Endothelial cell of umbilical vein (primary cell): ENCODE measurements around the gene DHDH. TPM values are rescaled to one million over a fixed set of nuclear protein-coding genes. Genes with fewer than 3 reads are reported as not detected.
A peak's percentile ranks its signal among the peaks of the same experiment; 100 is the strongest.

Source experiments
- BruUV-seq: library from RNA; stranded (reverse); fragments of 400-500 nt; replicated peaks from 2 replicates; lab custom pipeline; 2021; lab: Mats Ljungman, UMichigan
- CTCF ChIA-PET: fragments of 300-600, 350-600 bp; sonication (Branson Sonifier 250); formaldehyde crosslinking; loops from one replicate; lab custom pipeline; 2021; ENCODE audit warnings: antibody characterized with exemption, inconsistent platforms; lab: Charles Lee
- POLR2A ChIA-PET: fragments of 300-600, 350-600 bp; sonication (Branson Sonifier 250); formaldehyde crosslinking; loops from one replicate; lab custom pipeline; 2021; ENCODE audit warnings: antibody characterized with exemption, inconsistent platforms; lab: Charles Lee
- DNase-seq: peaks from one replicate; pipeline ENCODE4 v3.0.0-alpha.2; 2011; ENCODE audit warnings: low read depth, low spot score
- FAIRE-seq: peaks from 2 replicates; lab custom pipeline; 2011; peaks lifted over from hg19 to GRCh38; lab: Jason Lieb, UNC
- H2AFZ ChIP-seq: 2 replicates; pipeline ENCODE4 v1.6.0; 2012; ENCODE audit warnings: low read depth, low read length, control low read depth, inconsistent platforms
- H3K27ac ChIP-seq: 2 replicates; pipeline ENCODE4 v1.5.1; 2011; ENCODE audit warnings: low read depth, mild to moderate bottlenecking, control low read depth, low read length, moderate library complexity; ENCODE audit not compliant: insufficient read depth
- H3K27me3 ChIP-seq, 2 experiments: 2 replicates each; pipeline versions ENCODE4 v1.6.0 to v1.6.1; 2011; ENCODE audit warnings: low read length in 2 of 2, mixed read lengths in 1 of 2; ENCODE audit not compliant: control insufficient read depth in 2 of 2, insufficient read depth in 2 of 2
- H3K36me3 ChIP-seq, 2 experiments: 2 replicates in 1 of 2; 3 replicates in 1 of 2; pipeline ENCODE4 v1.5.1; 2011; ENCODE audit warnings: low read length in 2 of 2, mild to moderate bottlenecking in 1 of 2, moderate library complexity in 1 of 2; ENCODE audit not compliant: control insufficient read depth in 2 of 2, insufficient read depth in 2 of 2; ENCODE audit errors: extremely low read depth in 1 of 2
- H3K4me1 ChIP-seq: 3 replicates; pipeline ENCODE4 v1.5.1; 2011; ENCODE audit warnings: mild to moderate bottlenecking, low read length; ENCODE audit not compliant: control insufficient read depth, insufficient read depth; ENCODE audit errors: extremely low read depth
- H3K4me2 ChIP-seq: 2 replicates; pipeline ENCODE4 v1.6.1; 2011; ENCODE audit warnings: low read length, control low read depth, mixed read lengths; ENCODE audit not compliant: insufficient read depth
- H3K4me3 ChIP-seq, 3 experiments: fragments of 200-600 bp in 1 of 3; sonication (generic), shearing (Covaris generic) in 1 of 3; replicated peaks in 1 of 3; 2 replicates each; pipeline ENCODE4 v1.5.1; 2011 to 2016; ENCODE audit warnings: control low read depth in 3 of 3, low read length in 3 of 3, mild to moderate bottlenecking in 2 of 3, inconsistent platforms in 1 of 3, low read depth in 1 of 3, moderate library complexity in 1 of 3; ENCODE audit not compliant: insufficient read depth in 1 of 3
- H3K79me2 ChIP-seq: 2 replicates; pipeline ENCODE4 v1.6.0; 2012; ENCODE audit warnings: low read length, inconsistent platforms; ENCODE audit not compliant: control insufficient read depth, insufficient read depth
- H3K9ac ChIP-seq: replicated peaks from 2 replicates; pipeline ENCODE3; 2011; ENCODE audit warnings: low read length, control low read depth; ENCODE audit not compliant: insufficient read depth; ENCODE audit errors: extremely low read depth
- H3K9me1 ChIP-seq: replicated peaks from 3 replicates; pipeline ENCODE4 v1.6.0; 2011; ENCODE audit warnings: mild to moderate bottlenecking, low read length; ENCODE audit not compliant: control insufficient read depth, insufficient read depth; ENCODE audit errors: extremely low read depth
- H3K9me3 ChIP-seq: replicated peaks from 2 replicates; pipeline ENCODE4 v1.5.1; 2012; ENCODE audit warnings: low read length, inconsistent platforms; ENCODE audit not compliant: control insufficient read depth, insufficient read depth
- H4K20me1 ChIP-seq: replicated peaks from 2 replicates; pipeline ENCODE3; 2011; ENCODE audit warnings: mild to moderate bottlenecking, low read length; ENCODE audit not compliant: control insufficient read depth, insufficient read depth; ENCODE audit errors: extremely low read depth
- EZH2 ChIP-seq: IDR thresholded peaks from 2 replicates; pipeline ENCODE4 v1.6.1; 2012; ENCODE audit warnings: borderline replicate concordance, low read depth, mild to moderate bottlenecking, moderate library complexity, low read length, inconsistent platforms; ENCODE audit not compliant: severe bottlenecking
- GATA2 ChIP-seq: IDR thresholded peaks from 2 replicates; pipeline ENCODE4 v1.7.0; 2011; ENCODE audit warnings: low read depth, mild to moderate bottlenecking, moderate library complexity, mixed read lengths, low read length; ENCODE audit not compliant: insufficient read length, insufficient read depth
- JUN ChIP-seq: IDR thresholded peaks from 2 replicates; pipeline ENCODE4 v1.6.1; 2011; ENCODE audit warnings: borderline replicate concordance, low read depth; ENCODE audit not compliant: insufficient read length, insufficient read depth
- POLR2A ChIP-seq: IDR thresholded peaks from 2 replicates; pipeline ENCODE4 v1.6.1; 2012; ENCODE audit warnings: low read depth, mild to moderate bottlenecking, control low read depth, low read length
- POLR2AphosphoS5 ChIP-seq: IDR thresholded peaks from 2 replicates; pipeline ENCODE4 v1.6.1; 2012; ENCODE audit warnings: low read depth, mild to moderate bottlenecking, control low read depth, low read length, moderate library complexity; ENCODE audit not compliant: insufficient read depth
- dilution Hi-C: fragments of 300-500 bp; cut with MboI; formaldehyde crosslinking; loops from one replicate; pipeline ENCODE4 v1.15.0; 2019; ENCODE audit warnings: low sequenced_read_pairs; ENCODE audit not compliant: extremely low pct_ligation_motif_present
- intact Hi-C: fragments of 100-400 bp; cut with micrococcal nuclease; formaldehyde crosslinking; loops from one replicate; pipeline ENCODE4 v1.10.0; 2022
- polyA plus RNA-seq, 4 experiments: library from polyadenylated mRNA; depleted of rRNA in 3 of 4; stranded (reverse) in 3 of 4; unstranded in 1 of 4; fragments of >200 nt; gene quantifications; 2 replicates each; pipeline versions ENCODE4 v1.2.1 to v1.2.3, GENCODE V29; 2011 to 2012; ENCODE audit warnings: missing spikeins in 1 of 4
- total RNA-seq: library from RNA; stranded (reverse); gene quantifications from 2 replicates; pipeline ENCODE4 v1.2.3, GENCODE V29; 2021
- TF ChIP-seq, protein P1 (sequence below): IDR thresholded peaks from 2 replicates; pipeline ENCODE4 v1.6.1; 2011; ENCODE audit not compliant: insufficient read depth, insufficient read length

The DHDH gene
- total and polyA plus RNA-seq, 2 donors (not counting 3 experiments of a cell fraction or from before 2014, with no cell fraction given), result not detected

DNA sequence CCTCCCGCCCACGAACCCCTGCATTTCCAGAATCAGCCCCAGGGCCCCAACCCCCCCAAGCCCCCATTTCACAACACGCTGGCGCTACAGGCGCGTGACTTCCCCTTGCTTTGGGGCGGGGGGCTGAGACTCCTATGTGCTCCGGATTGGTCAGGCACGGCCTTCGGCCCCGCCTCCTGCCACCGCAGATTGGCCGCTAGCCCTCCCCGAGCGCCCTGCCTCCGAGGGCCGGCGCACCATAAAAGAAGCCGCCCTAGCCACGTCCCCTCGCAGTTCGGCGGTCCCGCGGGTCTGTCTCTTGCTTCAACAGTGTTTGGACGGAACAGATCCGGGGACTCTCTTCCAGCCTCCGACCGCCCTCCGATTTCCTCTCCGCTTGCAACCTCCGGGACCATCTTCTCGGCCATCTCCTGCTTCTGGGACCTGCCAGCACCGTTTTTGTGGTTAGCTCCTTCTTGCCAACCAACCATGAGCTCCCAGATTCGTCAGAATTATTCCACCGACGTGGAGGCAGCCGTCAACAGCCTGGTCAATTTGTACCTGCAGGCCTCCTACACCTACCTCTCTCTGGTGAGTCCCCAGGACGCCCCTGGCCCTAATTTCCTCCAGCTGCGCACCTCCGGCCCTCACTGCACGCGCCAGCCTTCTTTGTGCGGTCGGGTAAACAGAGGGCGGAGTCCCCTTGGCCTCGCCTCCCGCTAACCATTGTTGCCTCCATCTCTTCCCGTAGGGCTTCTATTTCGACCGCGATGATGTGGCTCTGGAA is 31.7 kb downstream of the DHDH start, which contains the start of gene FTL:
FTL (plus strand) TSS at position 270 of the 766 bp plus-strand sequence; CDS start at position 469, 199 bp downstream.
- Histone ChIP-seq H3K4me1 (peaks cover 25% of the 10 kb centered on the region), H3K4me2 (peak within 1 kb of the TSS; percentile 62), H3K79me2 (peaks cover 16% of the 10 kb centered on the region), H2AFZ (peak within 1 kb of the TSS; percentile 37), H3K27ac (peak within 1 kb of the TSS; percentile 97), H3K4me3 (peak within 1 kb of the TSS; percentile 35 to 79 (median 60)), H3K9ac (peak within 1 kb of the TSS; percentile 63), H3K9me1 (no peaks in the 10 kb centered on the region), H3K27me3 (no peaks in the 10 kb centered on the region), H3K36me3 (peaks cover 3 to 7% of the 10 kb centered on the region in 2 experiments), H4K20me1 (peaks cover 3% of the 10 kb centered on the region), H3K9me3 (no peaks in the 10 kb centered on the region)
- intact Hi-C loops (loop anchor here (1.0 to 2.0 kb wide), 4 partner anchors 11 to 129 kb away; partner anchors contain the start of genes BAX, HSD17B14, NUCB1 and PPP1R15A), dilution Hi-C loops (no loop called here)
- no TSS peak for BruUV-seq
- peak; percentile 96 for DNase-seq
- TF ChIP-seq POLR2AphosphoS5, result peak; percentile 100
- peak; percentile 100 for TF ChIP-seq POLR2A
- TF ChIP-seq JUN, result no peak
- FAIRE-seq, result no peak
- CTCF ChIA-PET, result interaction anchor here (1.0 kb wide), 1 partner anchor 121 kb away, joined by 5 read pairs; no protein-coding TSS in a partner anchor
- POLR2A ChIA-PET, result interaction anchor here (0.7 to 1.7 kb wide), 6 partner anchors 19 to 93 kb away, joined by 3 to 9 read pairs (median 3); partner anchors contain the start of genes NUCB1, PPP1R15A and RUVBL2

DNA sequence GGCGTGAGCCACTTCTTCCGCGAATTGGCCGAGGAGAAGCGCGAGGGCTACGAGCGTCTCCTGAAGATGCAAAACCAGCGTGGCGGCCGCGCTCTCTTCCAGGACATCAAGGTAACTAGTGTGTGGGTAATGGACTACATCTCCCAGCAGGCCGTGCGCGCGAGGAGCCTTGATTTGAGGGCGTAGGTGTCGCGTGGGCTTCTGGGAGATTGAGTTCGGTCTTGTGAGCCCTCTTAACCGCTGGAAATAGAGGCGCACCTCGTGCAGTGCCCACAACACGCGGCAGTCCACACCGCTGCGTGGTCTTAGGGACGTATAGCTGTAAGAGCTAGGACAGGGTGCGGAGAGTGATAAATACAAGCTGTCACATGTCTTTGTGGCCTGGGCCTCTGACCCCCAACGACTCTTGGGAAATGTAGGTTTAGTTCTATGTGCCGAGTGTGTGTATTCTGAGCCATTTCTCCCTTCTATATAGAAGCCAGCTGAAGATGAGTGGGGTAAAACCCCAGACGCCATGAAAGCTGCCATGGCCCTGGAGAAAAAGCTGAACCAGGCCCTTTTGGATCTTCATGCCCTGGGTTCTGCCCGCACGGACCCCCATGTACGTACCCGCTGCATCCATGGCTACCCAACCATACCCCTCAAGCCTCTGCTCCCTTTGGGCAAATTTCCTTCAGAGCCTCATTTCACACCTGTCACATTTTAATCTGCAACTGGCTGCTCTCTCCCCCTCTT is 32.5 kb downstream of the DHDH start:
- dilution Hi-C loops, result no loop called here
- Histone ChIP-seq H3K79me2 (peaks cover 16% of the 10 kb centered on the region), H3K4me3 (peak overlapping the region; percentile 35 to 79 (median 60)), H3K27me3 (no peaks in the 10 kb centered on the region), H3K9me3 (no peaks in the 10 kb centered on the region), H2AFZ (no peak overlapping the region), H3K36me3 (peaks cover 3 to 9% of the 10 kb centered on the region in 2 experiments), H3K27ac (peak overlapping the region; percentile 35), H4K20me1 (peaks cover 3% of the 10 kb centered on the region), H3K4me2 (peak overlapping the region; percentile 62), H3K9ac (peak overlapping the region; percentile 31), H3K9me1 (no peaks in the 10 kb centered on the region), H3K4me1 (peaks cover 25% of the 10 kb centered on the region)
- DNase-seq, result peak; percentile 85
- TSS peak; percentile 80 for BruUV-seq
- TF ChIP-seq, protein P1, sequence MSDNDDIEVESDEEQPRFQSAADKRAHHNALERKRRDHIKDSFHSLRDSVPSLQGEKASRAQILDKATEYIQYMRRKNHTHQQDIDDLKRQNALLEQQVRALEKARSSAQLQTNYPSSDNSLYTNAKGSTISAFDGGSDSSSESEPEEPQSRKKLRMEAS, result no peak
- TF ChIP-seq GATA2 (no peak), POLR2A (peak; percentile 79), EZH2 (no peak), POLR2AphosphoS5 (no peak)
- FAIRE-seq, result peak; percentile 96
- POLR2A ChIA-PET, result interaction anchor here (0.6 to 2.3 kb wide), 6 partner anchors 14 to 90 kb away, joined by 3 to 14 read pairs (median 3); partner anchors contain the start of genes NUCB1 and RUVBL2
- CTCF ChIA-PET, result interaction anchor here (1.0 to 2.7 kb wide), 4 partner anchors 121 to 178 kb away, joined by 5 to 20 read pairs (median 16); no protein-coding TSS in a partner anchor
- intact Hi-C loops, result loop anchor here (1.0 to 2.0 kb wide), 4 partner anchors 12 to 130 kb away; partner anchors contain the start of genes BAX, HSD17B14, NUCB1 and PPP1R15A
